Measurements from ENCODE around the gene STK32A.

The STK32A gene

DNA sequence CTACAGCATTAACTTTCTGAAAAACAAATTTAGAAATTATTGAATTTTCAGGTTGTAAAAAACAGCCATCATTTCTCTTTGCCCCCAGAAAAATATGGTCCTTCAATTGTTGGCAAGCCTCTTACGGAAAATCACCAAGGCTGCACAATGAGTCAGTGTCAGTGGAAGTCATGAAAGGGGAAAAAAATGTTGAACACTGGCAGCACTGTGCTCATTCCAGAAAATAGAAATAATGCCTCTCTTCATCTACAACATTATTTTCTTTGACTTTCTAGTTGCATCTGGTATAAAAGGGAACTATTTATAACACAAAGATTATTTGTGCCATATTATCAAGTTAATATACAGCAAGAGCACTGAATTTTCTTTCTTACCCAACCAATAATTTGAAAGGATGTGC lies 26.7 kb upstream of the STK32A start:
- H3K79me2 ChIP-seq (ENCODE audit: insufficient read depth, low read length) = no peaks in the 10 kb centered on the region
- H3K9me3 ChIP-seq (ENCODE audit: low read length) = no peaks in the 10 kb centered on the region
- H3K4me2 ChIP-seq (ENCODE audit: low read length) = no peak overlapping the region
- H3K4me1 ChIP-seq (ENCODE audit: insufficient read depth, low read length, severe bottlenecking) = no peaks in the 10 kb centered on the region
- H4K20me1 ChIP-seq (ENCODE audit: insufficient read depth, low read length) = no peaks in the 10 kb centered on the region
- H3K9ac ChIP-seq (ENCODE audit: low read length) = no peak overlapping the region
- H3K9me2 ChIP-seq (ENCODE audit: low read depth, low read length) = no peaks in the 10 kb centered on the region
- H2AFZ ChIP-seq (ENCODE audit: low read length) = no peak overlapping the region
- no peaks in the 10 kb centered on the region for H3K36me3 ChIP-seq (ENCODE audit: insufficient read depth, low read length)
- H3K27me3 ChIP-seq (ENCODE audit: insufficient read depth, low read length) = no peaks in the 10 kb centered on the region
- H3F3A ChIP-seq (ENCODE audit: insufficient read depth, low read length) = no peaks in the 10 kb centered on the region
- H3K4me3 ChIP-seq (ENCODE audit: low read depth, low read length, poor library complexity, severe bottlenecking) = no peak overlapping the region
- TF ChIP-seq EZH2 (IDR thresholded peaks at IDR 0.05; ENCODE audit: borderline replicate concordance, low read length) = no peak
- TF ChIP-seq, protein P1, sequence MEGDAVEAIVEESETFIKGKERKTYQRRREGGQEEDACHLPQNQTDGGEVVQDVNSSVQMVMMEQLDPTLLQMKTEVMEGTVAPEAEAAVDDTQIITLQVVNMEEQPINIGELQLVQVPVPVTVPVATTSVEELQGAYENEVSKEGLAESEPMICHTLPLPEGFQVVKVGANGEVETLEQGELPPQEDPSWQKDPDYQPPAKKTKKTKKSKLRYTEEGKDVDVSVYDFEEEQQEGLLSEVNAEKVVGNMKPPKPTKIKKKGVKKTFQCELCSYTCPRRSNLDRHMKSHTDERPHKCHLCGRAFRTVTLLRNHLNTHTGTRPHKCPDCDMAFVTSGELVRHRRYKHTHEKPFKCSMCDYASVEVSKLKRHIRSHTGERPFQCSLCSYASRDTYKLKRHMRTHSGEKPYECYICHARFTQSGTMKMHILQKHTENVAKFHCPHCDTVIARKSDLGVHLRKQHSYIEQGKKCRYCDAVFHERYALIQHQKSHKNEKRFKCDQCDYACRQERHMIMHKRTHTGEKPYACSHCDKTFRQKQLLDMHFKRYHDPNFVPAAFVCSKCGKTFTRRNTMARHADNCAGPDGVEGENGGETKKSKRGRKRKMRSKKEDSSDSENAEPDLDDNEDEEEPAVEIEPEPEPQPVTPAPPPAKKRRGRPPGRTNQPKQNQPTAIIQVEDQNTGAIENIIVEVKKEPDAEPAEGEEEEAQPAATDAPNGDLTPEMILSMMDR (IDR thresholded peaks at IDR 0.05; ENCODE audit: low read length) = no peak
- H3K27ac ChIP-seq (ENCODE audit: low read depth, low read length, poor library complexity, severe bottlenecking) = no peak overlapping the region

DNA sequence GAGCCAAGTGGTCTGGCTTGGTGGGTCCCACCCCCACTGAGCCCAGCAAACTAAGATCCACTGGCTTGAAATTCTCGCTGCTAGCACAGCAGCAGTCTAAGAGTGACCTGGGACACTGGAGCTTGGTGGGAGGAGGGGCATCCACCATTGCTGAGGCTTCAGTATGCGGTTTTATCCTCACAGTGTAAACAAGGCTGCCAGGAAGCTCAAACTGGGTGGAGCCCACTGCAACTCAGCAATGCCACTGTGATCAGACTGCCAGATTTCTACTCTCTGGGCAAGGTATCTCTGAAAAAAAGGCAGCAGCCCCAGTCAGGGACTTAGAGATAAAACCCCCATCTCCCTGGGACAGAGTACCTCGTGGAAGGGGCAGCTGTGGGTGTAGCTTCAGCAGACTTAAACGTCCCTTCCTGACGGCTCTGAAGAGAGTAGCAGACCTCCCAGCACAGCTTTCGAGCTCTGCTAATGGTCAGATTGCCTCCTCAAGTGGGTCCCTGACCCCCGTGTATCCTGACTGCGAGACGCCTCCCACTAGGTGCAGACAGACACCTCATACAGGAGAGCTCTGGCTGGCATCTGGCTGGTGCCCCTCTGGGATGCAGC lies 18.2 kb upstream of the STK32A start:
- Histone ChIP-seq H3K79me2 (ENCODE audit: insufficient read depth, low read length) (no peaks in the 10 kb centered on the region), H3K4me1 (ENCODE audit: insufficient read depth, low read length, severe bottlenecking) (no peaks in the 10 kb centered on the region), H3K9me3 (ENCODE audit: low read length) (no peaks in the 10 kb centered on the region), H3K9ac (ENCODE audit: low read length) (no peak overlapping the region), H3K27ac (ENCODE audit: low read depth, low read length, poor library complexity, severe bottlenecking) (no peak overlapping the region), H3K4me3 (ENCODE audit: low read depth, low read length, poor library complexity, severe bottlenecking) (no peak overlapping the region), H2AFZ (ENCODE audit: low read length) (no peak overlapping the region), H3F3A (ENCODE audit: insufficient read depth, low read length) (no peaks in the 10 kb centered on the region), H3K9me2 (ENCODE audit: low read depth, low read length) (no peaks in the 10 kb centered on the region), H3K4me2 (ENCODE audit: low read length) (no peak overlapping the region), H3K36me3 (ENCODE audit: insufficient read depth, low read length) (no peaks in the 10 kb centered on the region), H4K20me1 (ENCODE audit: insufficient read depth, low read length) (no peaks in the 10 kb centered on the region), H3K27me3 (ENCODE audit: insufficient read depth, low read length) (no peaks in the 10 kb centered on the region)
- TF ChIP-seq, protein P1 (IDR thresholded peaks at IDR 0.05; ENCODE audit: low read length) = no peak
- TF ChIP-seq EZH2 (IDR thresholded peaks at IDR 0.05; ENCODE audit: borderline replicate concordance, low read length) = no peak

DNA sequence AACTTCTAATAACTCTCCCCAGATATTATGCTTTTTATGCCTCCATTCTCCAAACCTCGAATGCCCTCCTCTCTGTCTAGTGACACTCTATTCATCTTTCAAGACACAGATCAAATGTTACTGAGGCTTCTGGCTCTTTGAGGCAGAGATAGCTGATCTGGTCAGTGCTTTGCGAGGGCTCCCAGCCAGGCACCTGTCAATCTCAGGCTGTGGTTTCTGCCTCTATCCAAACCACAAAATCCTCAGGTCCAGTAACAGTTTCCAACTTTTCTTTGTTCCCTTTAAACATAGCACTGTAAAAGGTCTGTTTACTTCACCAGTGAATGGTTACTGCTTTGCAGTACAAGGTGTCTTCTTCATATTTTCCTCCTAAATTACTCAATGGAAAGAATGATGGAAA lies 11.5 kb upstream of the STK32A start:
- Histone ChIP-seq H3K9ac (ENCODE audit: low read length) (no peak overlapping the region), H3K9me2 (ENCODE audit: low read depth, low read length) (no peaks in the 10 kb centered on the region), H3K27me3 (ENCODE audit: insufficient read depth, low read length) (no peaks in the 10 kb centered on the region), H3K27ac (ENCODE audit: low read depth, low read length, poor library complexity, severe bottlenecking) (no peak overlapping the region), H4K20me1 (ENCODE audit: insufficient read depth, low read length) (no peaks in the 10 kb centered on the region), H3K4me3 (ENCODE audit: low read depth, low read length, poor library complexity, severe bottlenecking) (no peak overlapping the region), H3K4me1 (ENCODE audit: insufficient read depth, low read length, severe bottlenecking) (no peaks in the 10 kb centered on the region), H3K4me2 (ENCODE audit: low read length) (no peak overlapping the region), H3K79me2 (ENCODE audit: insufficient read depth, low read length) (no peaks in the 10 kb centered on the region), H3K36me3 (ENCODE audit: insufficient read depth, low read length) (no peaks in the 10 kb centered on the region), H2AFZ (ENCODE audit: low read length) (no peak overlapping the region), H3K9me3 (ENCODE audit: low read length) (no peaks in the 10 kb centered on the region), H3F3A (ENCODE audit: insufficient read depth, low read length) (no peaks in the 10 kb centered on the region)
- TF ChIP-seq, protein P1 (IDR thresholded peaks at IDR 0.05; ENCODE audit: low read length) = no peak
- TF ChIP-seq EZH2 (IDR thresholded peaks at IDR 0.05; ENCODE audit: borderline replicate concordance, low read length) = no peak
